SK-N-MC (cell line): ENCODE measurements around the gene KCNG1.

Source experiments
- EZH2 ChIP-seq: fragments of 200-600 bp; sonication (generic); IDR thresholded peaks from one replicate; pipeline ENCODE4 v1.6.1; 2017; ENCODE audit warnings: antibody characterized with exemption
- POLR2AphosphoS5 ChIP-seq: IDR thresholded peaks from 2 replicates; pipeline ENCODE4 v1.6.1; 2012; ENCODE audit warnings: mild to moderate bottlenecking, low read depth, low read length, borderline replicate concordance

GRCh38 chr20:50993876-50994275 lies 29.0 kb downstream of the KCNG1 start:
- TF ChIP-seq POLR2AphosphoS5 (no peak), EZH2 (no peak)
